Measurements from ENCODE around the gene ABI3BP.

The ABI3BP gene

DNA sequence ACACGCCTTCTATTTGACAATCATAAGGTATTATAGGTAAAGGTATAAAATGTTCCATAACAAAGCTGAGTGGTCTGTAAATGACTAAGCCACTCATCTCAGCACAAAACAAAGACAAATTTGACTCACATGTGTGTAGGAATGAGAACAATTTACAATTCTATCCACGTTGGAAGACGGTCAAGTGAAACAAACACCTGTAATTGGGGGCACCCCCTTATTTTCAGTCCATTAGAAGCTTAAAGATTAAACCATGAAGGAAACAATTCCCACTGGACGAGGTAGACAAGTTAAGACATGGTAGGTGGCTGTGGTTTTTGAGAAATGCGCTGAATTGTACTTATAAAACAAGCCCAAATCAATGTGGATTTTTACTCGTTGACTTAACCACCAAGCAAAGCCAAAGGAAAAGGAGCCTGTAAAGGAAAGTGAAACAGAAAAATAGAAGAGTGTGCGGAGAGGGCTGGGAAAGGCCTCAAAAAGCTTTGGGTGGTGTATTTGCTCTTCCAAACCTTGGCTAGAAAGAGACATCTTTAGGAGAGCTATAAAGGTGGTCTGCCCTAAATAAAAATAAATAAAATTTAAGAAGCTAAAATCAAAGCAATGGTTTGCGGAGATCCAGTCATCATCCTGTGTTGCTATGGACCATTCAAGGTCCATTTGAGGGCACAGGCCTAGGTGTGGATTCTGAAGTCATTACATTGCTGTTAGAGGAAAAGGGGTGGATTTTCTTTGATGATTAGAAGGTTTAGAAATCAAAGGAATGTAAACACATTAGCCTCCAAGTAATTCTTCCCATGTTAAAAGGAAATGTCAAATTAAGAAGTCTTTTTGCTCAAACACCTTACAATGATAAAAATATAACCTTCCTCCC lies 148.9 kb downstream of the ABI3BP start:
- DNase-seq (ENCODE audit: insufficient read length, low spot score) (no peak), FAIRE-seq (no peak)

DNA sequence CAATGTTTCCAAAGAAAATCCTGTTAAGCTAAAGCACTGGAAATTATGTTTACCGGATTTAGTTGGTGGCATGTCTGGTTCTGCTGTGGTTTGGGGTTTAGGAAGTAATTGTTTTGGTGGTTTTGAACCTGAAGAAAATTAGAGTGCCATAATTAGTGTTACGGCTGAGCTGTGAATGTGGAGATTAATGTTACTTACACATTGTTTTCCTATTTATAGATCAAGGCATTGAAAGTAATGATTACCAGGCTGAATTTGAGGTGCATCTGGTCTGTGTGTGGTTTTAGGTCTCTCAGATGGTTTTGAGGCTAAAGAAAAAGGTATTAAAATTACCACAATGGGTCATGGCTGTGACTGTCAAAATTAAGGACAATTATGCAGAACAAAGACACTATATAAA lies 155.1 kb downstream of the ABI3BP start:
- no peak for FAIRE-seq
- no peak for DNase-seq (ENCODE audit: insufficient read length, low spot score)

DNA sequence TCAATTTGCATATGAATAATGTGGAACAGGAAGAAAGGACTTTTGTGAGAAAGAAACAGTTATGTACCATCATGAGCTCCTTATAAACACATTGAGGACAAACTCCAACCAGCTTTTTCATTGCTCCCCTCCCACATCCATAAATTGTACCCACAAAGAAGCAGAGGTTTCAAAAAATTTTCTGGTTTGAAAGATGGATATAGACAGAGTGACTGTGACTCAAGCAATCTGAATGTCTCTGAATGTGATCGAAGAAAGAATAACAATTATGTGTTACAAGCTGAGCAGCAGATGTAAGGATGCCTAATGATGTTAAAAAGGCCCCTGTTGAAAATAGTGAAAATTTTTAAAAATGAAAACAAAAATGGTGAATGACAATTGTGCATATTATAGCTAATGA lies 156.6 kb downstream of the ABI3BP start:
- DNase-seq (ENCODE audit: insufficient read length, low spot score) = no peak
- FAIRE-seq = no peak

GRCh38 chr3:100834332-100834731 lies 158.9 kb downstream of the ABI3BP start:
- DNase-seq (ENCODE audit: insufficient read length, low spot score) (no peak), FAIRE-seq (no peak)

DNA sequence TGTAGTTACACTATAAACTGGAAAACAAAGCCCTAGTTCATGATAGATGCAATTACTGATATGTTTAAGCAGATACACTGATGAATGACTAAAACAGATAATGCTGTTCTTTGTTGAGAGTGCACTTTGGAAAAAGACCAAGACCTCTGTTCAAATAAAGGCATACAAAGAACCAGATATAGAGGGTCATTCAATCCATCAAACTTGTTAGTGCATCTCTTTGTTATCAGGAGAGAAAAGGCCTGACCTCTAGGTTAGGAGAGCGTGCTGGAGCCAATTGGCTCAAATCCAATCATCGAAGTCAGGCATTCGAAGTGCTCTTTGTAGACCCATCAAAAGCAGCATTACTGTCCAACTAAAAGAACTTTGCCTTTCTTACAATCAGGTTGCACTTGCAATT lies 159.7 kb downstream of the ABI3BP start:
- DNase-seq (ENCODE audit: insufficient read length, low spot score) = no peak
- no peak for FAIRE-seq

DNA sequence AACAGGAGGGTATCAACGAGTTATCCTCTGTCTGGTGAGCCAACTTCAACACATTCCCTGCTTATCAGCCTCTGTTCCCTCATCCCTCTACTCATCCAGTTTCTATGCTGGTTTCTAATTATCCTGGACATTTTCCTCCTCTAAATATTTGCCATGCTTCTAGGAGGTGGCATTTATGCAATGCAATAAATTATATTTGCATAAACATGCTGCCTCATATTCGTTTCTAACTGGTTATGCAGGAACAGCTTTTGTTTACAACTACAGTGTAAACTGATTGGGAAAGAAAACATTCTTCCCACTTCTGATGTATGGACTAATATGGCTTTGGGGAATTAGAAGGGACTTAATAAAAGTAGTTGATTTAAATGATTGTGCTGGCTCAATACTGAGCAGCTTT lies 161.6 kb downstream of the ABI3BP start:
- DNase-seq (ENCODE audit: insufficient read length, low spot score) (no peak), FAIRE-seq (no peak)

- DNase-seq (ENCODE audit: insufficient read length, low spot score) (no peak), FAIRE-seq (no peak)
These were observed 162.3 kb downstream of the ABI3BP start for GRCh38 chr3:100830931-100831330.

DNA sequence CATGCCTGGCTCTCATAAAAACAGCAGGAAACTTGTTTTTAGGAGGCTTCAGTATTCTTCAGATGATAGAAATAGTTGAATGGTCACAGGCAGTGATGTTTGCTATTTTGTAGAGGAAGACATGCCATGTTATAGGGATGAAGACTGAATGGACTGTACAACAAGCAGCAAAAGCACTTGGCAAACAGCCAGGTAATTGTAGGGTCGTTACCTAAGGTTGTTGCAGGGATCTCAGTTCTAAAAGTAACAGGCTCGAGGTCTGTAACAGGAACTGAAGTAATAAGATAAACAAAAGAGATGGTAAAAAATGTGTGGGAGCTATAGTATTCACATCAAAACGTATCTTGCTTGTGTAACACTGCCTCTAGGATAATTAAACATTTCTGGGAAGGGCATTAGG lies 167.6 kb downstream of the ABI3BP start:
- FAIRE-seq (no peak), DNase-seq (ENCODE audit: insufficient read length, low spot score) (no peak)

DNA sequence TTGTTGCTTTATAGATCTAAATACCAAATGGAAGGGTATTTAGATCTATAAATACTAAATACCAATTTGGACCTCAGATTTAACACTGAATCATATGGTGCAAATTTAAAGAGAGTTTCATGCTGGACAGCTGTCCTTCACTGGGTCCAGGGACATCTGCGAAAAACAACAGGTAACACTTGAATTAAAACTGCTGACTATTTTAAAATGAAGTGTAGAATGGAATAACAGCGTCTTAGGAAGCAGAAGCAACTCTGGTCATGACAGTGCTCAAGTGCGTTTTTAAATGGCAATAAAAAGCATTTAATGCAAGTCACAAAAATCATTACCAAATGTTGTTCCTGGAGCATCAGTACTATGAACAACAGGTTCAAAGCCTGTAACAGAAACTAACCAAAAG lies 177.6 kb downstream of the ABI3BP start:
- DNase-seq (ENCODE audit: insufficient read length, low spot score) (no peak), FAIRE-seq (no peak)

DNA sequence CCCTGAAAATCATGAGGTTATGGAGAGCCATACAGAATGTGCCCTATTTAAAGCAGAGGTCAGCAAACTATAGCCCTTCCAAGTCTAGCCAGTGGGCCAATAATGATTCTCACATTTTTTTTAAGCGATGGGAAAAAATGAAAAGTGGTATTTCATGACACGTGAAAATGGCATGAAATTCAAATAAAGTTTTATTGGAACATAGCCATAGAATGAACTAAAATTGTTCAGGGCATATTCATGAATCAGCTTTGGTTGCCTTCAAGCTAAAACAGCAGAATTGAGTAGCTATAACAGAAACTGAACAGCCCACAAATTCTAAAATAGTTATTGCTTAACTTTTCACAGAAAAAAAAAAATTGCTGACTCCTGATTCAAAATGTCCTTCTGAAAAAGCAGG lies 179.4 kb downstream of the ABI3BP start:
- FAIRE-seq (no peak), DNase-seq (ENCODE audit: insufficient read length, low spot score) (no peak)

DNA sequence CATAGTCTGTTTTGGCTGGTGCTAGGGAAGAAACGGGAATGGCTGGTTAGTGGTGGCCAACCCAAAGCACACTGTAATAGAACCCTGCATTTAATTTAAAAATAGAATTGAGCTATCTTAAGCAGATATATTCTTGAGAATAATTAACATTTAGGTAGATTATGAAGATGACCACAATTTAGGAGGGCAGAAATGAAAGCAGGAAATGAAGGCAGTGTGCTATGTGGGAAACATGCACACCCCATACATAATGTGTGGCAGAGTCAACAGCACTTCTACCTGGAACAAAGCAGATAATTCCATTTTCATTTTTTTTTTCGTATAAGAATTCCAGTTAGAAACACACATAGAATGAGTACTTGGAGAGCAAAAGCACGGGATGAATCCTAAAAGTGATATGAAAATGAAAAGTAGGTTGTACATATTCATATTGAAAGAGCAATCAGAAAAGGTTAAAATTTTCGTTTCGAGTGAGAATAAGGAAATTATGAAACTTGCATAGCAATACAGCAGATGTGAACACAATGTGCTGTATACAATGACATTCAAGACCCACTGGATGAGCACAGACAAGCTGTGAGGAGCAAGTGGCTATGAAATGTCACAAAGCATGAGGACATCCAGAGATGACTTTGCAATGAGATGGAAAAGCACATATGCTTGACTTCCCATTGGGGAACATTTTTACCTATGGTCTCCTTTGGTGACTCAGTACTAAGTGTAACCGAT lies 181.3 kb downstream of the ABI3BP start:
- FAIRE-seq (no peak), DNase-seq (ENCODE audit: insufficient read length, low spot score) (no peak)

- no peak for DNase-seq (ENCODE audit: insufficient read length, low spot score)
These were observed 182.6 kb downstream of the ABI3BP start for GRCh38 chr3:100810671-100811070.

DNA sequence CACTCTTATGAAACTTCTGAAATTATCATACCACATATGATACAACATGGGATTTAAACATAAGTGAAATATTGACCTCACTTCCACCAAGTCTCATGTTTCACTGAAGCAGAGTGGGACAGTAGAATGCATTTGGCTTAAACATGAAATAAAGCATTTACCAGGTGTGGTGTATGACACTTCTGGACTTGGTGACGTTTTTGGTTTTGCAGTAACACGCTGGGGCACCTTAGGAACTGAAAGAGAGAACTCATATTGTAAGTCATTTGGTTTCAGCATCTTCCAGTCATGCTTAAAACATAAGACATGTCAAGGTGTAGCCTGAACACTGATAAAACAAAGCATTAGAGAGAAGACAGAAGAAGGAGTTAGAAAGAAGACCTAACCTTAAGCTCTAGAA lies 188.6 kb downstream of the ABI3BP start:
- FAIRE-seq (peak; percentile 4), DNase-seq (ENCODE audit: insufficient read length, low spot score) (no peak)

More at GRCh38 chr3:100810671-100811070, 182.6 kb downstream of the ABI3BP start:
- no peak for FAIRE-seq

DNA sequence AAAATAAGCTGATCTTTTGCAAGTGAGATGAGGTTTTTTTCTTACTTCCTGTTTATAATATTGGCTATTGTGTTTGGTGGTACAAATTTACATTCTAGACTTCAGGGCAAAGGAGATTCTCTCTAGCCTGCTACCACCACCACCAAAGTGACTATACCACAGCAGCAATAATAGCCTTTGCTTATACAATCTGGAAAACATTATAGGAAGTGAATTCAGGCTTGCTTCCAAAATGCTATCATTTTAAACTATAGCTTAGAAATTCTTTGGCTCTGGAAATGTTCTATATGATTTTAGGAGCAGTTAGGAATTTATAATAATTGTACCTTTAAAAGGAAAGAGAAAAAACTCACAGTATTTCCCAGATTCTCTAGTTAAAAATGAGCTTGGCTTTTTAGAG lies 189.5 kb downstream of the ABI3BP start:
- no peak for FAIRE-seq
- DNase-seq (ENCODE audit: insufficient read length, low spot score) = no peak

DNA sequence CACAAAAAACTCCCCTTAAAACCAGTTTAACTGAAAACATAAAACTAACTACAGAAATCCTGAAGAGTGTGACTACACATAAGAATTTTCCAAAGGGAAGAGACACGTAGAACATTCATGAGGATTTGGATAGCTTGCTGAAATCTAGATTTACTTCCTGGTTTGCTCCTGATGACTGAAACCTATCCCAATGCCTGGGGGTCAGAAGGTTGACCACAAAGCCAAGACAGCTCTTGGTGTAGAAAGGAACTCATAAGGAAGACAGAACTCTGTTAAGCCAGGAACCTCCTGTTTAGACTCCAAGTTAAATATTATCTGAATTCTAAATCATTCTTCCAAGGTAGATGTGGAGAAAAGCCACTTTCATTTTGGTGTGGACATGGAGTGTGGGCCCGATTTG lies 191.1 kb downstream of the ABI3BP start:
- DNase-seq (ENCODE audit: insufficient read length, low spot score) (no peak), FAIRE-seq (no peak)

DNA sequence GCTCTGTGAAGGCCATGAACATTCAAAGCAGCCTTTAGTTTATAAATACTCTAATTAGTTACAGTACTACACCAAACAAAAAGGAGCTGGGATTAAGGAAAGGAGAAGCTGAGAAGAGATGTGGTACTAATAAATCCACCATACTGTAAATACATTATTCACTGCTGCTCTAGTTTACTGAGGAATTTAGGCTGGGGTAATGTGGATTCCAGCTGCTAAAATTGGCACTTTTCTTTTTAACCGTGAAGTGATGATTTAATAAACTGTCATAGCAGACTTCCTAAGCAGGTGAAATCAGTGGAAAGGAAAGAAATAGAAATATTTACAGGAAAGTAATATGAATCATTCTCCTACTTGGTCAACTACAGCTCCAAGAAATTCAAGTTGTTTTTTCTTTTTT lies 195.2 kb downstream of the ABI3BP start:
- FAIRE-seq (no peak), DNase-seq (ENCODE audit: insufficient read length, low spot score) (no peak)

DNA sequence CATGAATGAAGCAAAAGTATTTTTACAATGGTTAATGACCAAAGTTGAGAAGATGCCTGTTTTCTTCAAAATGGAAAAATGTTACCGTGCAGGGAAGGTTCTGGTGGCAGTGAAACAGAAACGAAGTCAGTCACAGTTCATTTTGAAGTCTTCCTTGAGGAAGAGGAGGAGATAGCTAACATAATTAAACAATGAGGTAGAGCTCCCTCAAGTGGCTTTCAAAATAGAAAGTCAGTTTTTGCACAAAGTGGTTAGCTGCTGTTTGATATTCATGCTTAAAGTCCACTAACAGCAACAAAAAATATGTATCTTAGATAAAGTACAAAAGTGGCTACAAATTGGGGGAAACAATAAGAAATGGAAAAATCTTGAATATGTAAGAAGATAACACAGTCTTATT lies 196.7 kb downstream of the ABI3BP start:
- DNase-seq (ENCODE audit: insufficient read length, low spot score) (no peak), FAIRE-seq (peak; percentile 45)

DNA sequence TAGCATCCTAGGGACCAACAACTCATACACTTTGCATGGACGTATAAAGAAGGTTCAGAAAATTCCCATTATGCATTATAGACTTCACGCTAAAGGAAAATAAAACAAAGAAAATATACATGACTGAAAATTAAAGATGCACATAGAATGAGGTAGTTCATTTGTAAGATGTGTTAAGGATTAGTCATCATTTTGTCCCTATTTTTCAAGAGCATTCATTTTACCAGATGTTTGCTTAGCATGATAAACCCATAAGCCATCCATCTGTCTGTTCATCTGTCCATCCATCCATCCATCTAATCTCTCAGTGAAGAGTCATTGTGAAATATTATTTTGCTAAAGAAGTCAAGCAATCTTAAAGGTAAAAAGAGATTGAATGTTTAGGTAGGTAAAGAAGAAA lies 203.6 kb downstream of the ABI3BP start:
- DNase-seq (ENCODE audit: insufficient read length, low spot score) = no peak
- FAIRE-seq = no peak

- DNase-seq (ENCODE audit: insufficient read length, low spot score) (no peak), FAIRE-seq (no peak)
These were observed 209.6 kb downstream of the ABI3BP start for GRCh38 chr3:100783619-100784018.

DNA sequence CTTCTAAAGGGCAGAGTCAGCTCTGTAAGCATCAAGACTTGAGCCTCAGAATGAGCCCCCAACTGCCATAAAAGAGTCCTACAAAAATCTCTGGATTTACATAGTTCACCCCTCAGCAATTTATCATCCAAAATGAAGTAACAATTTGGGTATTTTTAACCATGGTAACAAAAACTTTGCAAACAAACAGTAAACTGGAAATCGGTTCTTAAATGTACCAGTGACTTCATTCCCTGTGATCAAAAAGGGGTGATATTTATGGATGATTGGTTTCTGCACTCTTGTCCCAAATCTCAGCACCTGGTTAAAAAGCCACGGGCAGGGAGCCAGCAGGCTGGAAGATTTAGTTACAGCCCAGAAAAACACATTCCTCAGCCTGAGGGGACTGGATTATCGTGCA lies 210.3 kb downstream of the ABI3BP start:
- no peak for DNase-seq (ENCODE audit: insufficient read length, low spot score)
- no peak for FAIRE-seq

DNA sequence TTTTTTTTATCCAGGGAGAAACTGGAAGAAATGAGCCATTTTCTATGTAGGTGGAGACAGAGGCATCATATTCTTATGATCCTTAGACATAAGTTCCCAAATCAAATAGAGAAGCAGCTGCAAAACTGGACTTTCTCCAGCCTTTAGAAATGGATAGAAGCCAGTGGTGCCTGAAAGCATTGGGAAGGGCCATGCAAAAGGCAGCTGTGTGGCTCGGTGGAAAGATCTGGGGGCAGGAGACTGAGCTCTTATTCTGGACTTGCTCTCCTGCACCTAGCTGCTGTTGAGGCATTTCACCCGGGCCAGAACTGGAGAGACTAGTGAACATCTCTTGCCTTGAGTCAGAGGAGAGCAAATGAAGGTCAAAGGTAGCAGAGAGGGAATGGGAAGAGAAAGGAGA lies 210.9 kb downstream of the ABI3BP start:
- FAIRE-seq (no peak), DNase-seq (ENCODE audit: insufficient read length, low spot score) (no peak)

DNA sequence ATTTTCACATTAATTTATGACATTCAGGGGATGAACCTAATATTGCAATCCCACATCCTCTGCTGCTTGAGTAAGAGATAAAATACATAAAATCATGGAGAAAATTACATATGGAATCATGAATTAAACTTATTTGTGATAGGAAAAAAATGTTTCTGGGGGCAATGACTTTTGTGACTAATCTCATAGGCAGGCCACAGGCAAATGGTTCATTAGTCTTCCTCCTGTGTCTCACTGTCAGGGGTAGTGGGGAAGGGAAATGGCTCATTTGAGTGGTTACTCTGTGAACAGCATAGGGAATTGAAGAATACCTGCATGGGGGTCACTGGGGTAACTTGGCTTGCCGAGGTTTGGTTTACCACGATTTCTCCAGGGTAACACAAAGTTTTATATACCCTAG lies 211.9 kb downstream of the ABI3BP start:
- no peak for DNase-seq (ENCODE audit: insufficient read length, low spot score)

More for the DNA sequence above, 211.9 kb downstream of the ABI3BP start:
- FAIRE-seq = no peak

All from GM19239 (cell line).